Kasumi-1 (cell line): Measurements from ENCODE around the gene FCRLB.
"Not testable (repeated sequence)": the region's sequence is repeated elsewhere in the genome, so short reads cannot be mapped to it uniquely, and the experiment has no call there.

Source experiments
- DNase-seq, 2 experiments: peaks; one replicate each; lab custom pipeline; 2025; lab: John Stamatoyannopoulos, UW

FCRLB gene

DNA sequence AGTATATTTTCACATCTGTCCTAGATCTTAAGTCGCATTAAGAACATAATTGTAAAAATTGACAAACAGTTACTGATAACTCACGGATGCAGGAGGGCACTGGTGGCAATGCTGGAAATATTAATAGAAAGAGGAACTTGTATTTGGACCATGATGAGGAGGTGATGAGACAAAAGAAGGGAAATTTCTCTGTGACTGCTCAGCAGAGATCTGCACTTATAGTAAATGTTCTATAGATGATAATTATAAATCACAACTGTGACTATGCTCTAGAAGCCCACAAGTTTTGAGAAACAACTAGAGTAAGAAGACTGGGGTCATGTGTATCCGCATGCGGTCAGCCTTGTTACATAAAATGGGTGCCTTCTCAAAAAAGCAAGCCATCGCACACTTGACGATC lies 19.6 kb downstream of the FCRLB start:
- DNase-seq, result peak; percentile 35 to 49

DNA sequence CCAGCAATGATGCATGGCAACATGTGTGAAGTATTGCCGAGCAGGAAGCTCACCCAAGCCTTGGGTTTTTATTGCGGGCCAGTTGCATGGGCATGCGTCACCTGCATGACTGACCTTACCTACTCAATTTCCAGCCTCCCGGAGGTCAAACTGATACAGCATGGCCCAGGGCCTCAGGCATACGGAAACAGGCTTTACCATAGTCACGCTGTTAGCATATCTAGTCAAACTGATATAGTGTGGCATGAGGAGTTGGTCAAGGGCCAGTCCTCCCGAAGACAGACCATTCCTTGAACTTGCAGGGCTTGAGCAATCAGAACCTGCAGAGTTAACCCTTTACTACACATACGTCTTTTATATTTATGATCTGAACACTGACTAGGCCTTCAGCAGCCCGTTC lies 21.9 kb downstream of the FCRLB start:
- no peak for DNase-seq

DNA sequence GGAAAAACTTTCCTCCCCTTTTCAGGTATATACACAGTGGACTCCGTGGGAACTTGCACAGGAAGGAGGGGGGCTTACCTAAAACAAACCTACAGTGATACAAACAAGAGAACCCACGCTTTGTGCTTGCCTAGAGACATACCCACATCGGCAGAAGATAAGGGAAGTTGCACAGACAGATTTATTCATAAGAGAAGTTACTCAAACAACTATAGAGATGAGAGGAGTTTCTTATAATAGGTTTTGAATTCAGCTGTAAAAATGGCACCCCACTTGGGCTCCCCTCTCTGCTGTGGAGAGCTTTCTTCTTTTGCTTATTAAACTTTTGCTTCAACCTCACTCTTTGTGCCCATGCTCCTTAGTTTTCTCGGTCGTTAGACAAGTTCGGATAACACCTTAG lies 26.5 kb downstream of the FCRLB start:
- DNase-seq, result peak; percentile 34 to 42

DNA sequence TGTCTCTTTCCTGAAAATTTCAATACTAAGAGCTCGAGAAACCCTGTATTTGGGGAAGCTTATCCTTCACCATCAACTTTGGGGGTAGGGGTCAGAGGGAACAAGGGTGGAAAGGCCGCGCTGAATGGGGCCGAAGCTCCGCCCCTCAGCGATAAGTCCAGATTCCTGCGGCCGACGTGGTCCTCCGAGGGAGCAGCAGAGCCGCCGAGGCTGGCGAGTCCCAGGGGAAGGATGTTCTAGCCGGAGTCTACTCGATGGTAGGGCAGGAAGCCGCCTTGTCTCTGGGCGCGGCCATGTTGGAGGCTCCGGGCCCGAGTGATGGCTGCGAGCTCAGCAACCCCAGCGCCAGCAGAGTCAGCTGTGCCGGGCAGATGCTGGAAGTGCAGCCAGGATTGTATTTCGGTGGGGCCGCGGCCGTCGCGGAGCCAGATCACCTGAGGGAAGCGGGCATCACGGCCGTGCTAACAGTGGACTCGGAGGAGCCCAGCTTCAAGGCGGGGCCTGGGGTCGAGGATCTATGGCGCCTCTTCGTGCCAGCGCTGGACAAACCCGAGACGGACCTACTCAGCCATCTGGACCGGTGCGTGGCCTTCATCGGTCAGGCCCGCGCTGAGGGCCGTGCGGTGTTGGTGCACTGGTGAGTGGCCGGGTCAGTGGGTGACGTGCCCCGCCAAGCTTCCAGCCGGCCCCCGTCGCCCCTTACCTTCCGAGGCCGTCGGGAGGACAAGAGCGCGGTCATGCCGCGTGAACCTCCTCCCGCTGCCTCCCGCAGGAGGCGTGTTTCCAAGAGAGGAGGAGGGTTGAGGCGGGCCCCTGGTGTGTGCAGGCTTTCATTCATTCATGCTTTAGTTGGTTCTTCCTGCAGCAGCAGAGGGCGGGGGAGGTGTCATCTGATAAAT lies 28.4 kb downstream of the FCRLB start, which contains the start of gene DUSP12:
TSS of gene DUSP12 (plus strand) at position 278 of the 899 bp plus-strand sequence. CDS start at position 294, 16 bp downstream.
- peak; percentile 93 to 94 for DNase-seq

DNA sequence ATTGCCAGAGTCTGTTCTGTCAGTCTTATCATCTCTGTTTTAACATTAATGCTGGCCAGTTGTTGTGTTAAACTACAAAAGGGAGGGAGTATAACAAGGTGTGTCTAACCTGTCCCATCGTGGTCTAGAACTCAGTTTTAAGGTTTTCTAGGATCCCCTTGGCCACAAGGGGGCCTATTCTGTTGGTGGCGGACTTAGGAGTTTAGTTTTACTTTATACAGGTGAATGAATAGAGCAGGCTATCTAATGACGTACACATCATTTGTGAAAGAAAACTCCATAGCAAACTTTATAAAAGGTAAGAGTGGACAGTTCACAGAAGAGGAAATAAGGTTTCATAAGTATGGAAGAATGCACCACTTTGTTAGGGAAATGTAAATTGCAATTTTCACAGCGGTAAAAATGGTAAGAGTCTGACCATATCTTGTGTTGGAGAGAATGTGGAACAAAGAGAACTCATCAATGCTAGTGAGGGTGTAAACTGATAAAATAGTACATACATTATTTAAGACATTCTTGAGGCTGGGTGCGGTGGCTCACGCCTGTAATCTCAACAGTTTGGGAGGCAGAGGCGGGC lies 42.3 kb downstream of the FCRLB start:
- DNase-seq, result peak; percentile 52 to 62

DNA sequence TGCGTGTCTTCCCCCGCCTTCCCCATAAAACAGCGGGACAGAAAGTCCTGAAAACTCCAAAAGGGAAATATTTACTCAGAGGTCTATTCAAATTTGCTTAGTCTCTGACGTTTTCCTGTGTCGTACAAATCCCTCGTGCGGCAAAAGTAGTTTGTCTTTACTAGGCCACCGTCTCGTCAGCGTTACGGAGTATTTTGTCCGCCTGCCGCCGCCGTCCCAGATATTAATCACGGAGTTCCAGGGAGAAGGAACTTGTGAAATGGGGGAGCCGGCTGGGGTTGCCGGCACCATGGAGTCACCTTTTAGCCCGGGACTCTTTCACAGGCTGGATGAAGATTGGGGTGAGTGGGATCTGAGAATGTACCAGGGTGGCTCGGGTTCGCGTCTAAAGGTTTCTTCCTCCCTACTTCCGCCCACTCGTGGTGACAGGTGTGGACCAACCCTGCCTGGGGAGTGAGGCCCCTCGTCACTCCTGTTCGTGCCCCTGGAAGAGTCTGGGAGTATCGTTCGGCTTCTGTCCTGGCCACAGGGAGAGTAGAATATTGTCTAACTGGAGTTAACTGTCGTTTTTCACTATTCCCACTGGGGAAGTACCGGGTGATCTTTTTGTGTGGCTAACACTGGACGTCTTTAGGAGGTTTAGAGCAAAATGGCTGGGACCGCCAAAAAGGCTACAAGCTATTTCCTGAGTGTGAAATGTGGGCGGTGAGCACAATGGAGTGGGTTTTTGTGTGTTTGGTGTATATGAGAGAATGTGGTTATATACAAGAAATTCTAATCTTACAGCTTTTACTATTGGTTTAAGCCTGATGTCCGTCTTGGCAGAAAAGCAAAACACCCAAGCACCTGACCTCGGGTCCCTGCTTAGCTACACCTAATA lies 45.0 kb downstream of the FCRLB start, which contains the start of gene ATF6:
TSS of gene ATF6 (plus strand) at position 219 of the 880 bp plus-strand sequence. CDS start at position 260, 41 bp downstream.
- DNase-seq, result peak; percentile 97

DNA sequence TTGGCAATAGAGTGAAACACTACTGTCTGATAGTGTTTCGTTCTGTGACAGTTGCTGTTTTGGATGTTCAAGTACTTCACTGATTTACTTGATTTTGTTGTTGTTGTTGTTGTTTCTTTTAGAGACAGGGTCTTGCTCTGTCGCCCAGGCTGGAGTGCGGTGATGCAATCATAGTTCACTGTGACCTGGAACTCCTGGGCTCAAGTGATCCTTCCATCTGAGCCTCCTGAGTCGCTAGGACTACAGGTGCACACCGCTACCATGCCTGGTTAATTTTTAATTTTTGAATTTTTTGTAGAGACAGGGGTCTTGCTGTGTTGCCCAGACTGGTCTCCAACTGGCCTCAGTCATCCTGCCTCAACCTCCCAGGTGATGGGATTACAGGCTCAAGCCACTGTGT lies 47.1 kb downstream of the FCRLB start:
- no peak for DNase-seq

DNA sequence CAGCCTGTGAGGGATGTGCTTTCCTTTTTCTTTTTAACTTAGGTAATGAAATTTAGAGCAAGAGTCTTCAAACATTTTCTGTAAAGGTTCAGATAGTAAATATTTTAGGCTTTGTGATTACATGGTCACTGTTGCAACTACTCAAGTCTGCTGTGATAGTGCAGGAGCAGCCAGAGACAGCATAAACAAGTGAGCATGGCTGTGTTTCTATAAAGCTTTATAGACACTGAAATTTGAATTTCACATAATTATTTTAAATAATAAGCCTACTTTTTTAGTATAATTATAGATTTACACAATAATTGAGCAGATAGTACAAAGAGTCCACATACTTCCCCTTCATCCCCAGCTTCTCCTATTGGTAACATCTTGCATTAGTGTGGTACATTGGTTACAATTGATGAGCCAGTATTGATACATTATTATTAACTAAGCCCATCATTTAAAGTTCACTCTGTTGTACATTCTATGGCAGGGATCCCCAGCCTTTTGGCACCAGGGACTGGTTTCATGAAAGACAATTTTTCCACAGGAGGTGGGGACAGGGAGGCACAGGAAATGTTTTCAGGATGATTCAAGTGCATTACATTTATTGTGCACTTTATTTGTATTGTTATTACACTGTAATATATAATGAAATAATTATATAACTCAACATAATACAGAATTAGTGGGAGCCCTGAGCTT lies 47.8 kb downstream of the FCRLB start:
- no peak for DNase-seq

DNA sequence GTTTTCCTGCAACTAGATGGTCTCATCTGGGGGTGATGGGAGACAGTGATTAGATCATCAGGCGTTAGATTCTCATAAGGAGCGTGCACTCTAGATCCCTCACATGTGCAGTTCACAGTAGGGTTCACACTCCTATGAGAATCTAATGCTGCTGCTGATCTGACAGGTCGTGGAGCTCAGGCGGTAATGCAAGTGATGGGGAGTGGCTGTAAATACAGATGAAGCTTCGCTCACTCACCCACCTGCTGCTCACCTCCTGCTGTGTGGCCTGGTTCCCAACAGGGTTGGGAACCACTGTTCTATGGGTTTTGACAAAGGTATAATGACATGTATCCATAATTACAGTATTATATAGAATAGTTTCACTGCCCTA lies 48.3 kb downstream of the FCRLB start:
- DNase-seq, result not testable (repeated sequence)

DNA sequence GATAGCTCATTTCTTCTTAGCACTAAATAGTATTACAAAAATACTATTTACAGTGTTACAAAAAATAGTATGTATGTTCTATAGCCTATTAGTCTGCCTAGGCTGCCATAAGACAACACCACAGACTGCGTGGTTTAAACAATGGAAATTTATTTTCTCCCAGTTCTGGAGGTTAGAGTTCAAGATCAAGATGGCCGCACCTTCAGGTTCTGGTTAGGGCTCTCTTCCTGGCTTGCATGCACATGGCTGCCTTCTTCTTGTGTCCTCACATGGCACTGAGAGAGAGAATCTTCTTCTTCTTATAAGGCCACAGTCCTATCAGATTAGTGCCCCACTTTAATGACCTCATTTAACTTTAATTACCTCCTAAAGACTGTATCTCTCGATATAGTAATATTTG lies 48.9 kb downstream of the FCRLB start:
- DNase-seq, result no peak

DNA sequence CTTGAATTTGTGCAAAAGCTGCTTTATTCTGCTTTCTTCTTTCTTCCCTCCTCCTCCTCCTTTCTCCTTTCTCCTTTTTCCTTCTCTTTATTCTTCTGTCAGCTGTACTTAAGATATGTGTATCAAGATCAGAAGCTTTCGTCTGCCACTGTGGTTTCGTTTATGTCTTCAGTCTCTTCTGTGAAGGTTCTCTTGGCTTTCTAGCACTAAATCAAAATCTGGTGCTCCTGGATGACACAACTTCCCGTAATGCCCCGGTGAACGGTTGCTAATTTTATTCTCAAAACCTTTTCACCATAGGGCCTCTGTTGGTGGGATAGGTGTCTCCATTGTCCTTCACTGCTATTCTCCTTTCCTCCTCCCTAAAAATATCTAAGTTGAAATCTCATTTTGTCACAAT lies 49.8 kb downstream of the FCRLB start:
- DNase-seq, result no peak

DNA sequence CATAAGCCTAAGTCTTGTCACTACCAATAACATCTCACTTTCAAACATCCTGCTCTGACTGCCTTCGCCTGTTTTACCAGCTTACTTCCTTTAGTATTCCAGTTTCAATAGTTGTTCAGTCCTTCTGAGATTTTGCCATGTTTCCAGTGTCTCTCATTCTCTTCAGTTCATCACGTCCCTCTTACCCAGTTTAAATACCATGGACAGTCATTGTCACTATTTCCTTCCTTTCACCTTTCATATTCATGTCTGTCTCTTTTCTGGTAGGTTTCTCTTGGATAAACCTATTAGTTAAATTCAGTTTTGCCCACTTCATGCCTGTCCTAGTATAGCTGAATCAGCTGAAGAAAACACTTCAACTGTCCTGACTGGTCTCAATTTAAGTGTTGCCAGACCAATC lies 50.6 kb downstream of the FCRLB start:
- DNase-seq, result no peak

DNA sequence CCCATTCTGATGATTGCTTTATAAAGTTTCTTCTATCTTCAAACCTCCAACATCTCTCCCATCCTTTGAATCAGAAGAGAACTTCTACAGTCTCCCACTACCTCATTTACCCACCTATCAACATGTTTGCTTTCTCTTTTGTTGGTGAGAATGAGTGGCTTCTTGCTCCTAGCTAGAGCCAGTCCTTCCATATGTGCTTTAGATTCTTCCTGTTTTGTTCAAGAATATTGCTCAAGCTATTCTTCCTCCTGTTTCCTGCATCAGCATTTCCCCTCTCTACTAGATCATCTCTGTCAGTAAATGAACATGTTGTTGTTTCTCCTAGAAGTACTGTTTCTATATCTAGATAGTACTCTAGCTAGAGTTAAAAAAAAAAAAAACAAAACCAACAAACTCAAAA lies 51.1 kb downstream of the FCRLB start:
- DNase-seq, result peak; percentile 82 to 87

DNA sequence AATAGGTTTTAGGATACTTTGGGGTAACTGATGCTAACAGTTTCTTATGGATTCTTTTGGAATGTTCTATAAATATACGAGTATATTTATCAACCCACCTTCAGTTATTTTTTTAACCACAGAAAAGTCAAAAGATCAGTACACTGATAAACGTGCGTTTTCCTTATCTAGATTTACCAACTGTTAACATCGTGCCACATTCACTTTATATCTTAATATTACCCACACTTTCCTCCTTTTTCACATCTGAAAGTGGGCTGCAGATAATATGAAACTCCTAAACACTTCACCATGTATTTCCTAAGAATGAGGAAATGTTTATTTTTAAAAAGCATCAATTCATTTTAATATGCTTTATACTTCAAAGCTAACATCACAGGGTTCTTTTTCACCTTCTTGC lies 52.4 kb downstream of the FCRLB start:
- no peak for DNase-seq

DNA sequence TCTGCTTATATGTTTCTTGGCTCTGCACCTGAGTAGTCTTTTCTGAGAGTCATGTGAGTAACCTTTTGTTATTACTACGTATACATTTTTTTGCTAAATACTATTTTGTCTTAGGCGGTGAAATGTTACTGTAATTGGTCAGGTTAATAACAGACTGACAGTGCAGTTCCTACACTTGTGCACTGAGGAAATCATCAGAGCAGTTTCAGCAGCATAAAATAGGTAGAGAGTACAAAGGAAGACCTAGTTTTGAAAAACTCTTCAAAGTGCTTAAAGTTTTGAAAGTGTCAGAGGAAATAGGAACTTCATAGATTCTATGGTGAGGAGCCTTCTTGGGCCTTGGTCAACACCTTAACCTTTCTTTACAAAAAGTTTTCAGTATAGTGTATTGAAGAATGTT lies 55.9 kb downstream of the FCRLB start:
- no peak for DNase-seq
